ENCODE measurements around the gene EDIL3.

- TF ChIP-seq POU2F2 (IDR thresholded peaks at IDR 0.05; ENCODE audit: low read depth, low read length) (no peak), POLR2A (IDR thresholded peaks at IDR 0.05; ENCODE audit: low read depth, low read length) (no peak), TAF1 (IDR thresholded peaks at IDR 0.05; ENCODE audit: low read depth, low read length) (no peak)
These were observed 412.4 kb downstream of the EDIL3 start for GRCh38 chr5:83972236-83972635.

Measured in GM12891 (cell line).